ENCODE measurements around the gene COL11A2.
A peak's percentile ranks its signal among the peaks of the same experiment; 100 is the strongest.

Gene COL11A2

DNA sequence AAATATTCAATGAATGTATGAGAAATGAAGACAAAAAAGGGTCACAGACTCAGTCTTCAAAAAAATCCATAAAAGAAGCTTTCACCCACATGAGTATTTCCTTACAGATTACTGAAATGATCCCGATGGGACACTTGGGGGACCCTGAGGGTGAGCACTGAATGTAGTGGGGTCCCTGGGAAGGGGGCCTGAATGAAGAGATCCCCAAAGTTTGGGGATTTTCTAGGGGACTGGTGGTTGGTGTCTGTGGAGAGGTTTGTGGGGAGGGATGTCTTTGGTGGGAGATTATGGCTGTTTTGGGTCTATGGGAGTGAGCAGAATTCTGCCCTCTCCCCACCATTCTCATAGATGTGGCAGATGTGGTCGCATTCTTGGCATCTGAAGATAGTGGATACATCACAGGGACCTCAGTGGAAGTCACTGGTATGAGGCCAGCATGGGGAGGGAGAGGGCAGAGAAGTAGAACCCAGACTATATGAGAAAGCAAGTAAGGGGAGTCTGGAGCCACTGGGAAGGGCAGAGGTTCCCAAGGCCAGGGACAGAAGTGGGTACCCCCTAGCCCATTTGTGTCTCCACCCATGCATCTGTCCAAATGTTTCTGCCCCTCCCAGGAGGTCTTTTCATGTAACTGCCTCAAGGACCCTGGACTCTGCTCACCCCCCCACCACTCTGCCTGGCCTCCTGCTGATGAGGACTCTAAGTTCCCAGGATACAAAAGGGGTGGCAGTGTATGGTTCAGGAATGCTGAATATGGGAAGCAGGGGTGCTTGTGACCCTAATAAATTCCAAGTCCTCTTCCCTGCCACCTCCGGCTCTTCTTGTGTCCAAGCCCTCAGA lies 14.0 kb upstream of the COL11A2 start:
- DNase-seq: no peak

DNA sequence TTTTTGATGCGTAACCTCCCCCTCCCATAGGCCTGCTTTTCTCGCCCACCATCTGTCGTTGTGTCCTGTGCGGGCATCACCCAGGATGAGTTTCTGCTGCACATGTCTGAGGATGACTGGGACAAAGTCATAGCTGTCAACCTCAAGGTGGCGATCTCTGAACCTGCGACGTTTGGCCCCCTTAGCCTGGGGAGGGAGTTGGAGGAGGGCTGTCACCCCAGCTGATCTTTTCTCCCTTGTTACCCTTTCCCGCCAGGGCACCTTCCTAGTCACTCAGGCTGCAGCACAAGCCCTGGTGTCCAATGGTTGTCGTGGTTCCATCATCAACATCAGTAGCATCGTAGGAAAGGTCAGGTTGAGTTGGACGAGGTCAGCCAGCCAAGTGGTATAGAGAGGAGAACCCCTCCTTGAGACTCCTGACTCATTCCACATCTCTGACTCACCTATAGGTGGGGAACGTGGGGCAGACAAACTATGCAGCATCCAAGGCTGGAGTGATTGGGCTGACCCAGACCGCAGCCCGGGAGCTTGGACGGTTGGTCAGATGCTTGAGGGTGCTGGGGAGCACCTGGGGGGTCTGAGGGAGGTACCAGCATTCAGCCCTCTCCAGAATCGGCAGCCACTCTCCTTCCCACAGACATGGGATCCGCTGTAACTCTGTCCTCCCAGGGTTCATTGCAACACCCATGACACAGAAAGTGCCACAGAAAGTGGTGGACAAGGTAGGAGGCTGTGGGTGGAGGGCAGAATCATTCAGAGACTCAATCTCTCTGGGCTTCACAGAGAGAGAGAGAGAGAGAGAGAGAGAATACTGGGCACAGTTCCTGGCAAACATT lies 13.1 kb upstream of the COL11A2 start:
- DNase-seq: no peak

DNA sequence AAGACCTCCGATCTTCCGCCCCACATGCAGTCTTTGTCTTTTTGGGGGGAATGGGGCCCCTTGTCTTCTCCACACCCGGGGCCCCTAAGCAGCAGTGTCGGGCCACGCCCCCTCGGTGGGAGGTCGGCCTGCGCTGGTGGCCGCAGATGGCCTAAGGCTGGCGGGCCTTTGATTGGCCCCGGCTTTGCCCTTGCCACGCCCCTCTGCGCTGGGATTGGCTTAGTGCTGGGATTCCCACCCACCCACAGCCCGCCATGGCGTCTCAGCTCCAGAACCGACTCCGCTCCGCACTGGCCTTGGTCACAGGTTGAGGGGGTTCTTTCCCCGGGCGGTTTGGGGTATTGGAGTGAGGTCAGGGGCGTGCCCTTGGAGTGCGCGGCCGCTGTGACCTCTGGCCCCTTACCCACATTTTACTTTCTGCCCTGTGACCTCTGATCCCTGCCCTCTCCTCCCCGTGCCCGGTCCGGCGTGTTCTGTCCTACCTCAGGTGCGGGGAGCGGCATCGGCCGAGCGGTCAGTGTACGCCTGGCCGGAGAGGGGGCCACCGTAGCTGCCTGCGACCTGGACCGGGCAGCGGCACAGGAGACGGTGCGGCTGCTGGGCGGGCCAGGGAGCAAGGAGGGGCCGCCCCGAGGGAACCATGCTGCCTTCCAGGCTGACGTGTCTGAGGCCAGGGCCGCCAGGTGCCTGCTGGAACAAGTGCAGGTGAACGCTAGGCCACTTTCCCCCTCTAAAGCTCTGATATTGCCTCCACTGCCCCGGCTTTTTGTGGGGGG lies 12.3 kb upstream of the COL11A2 start, which contains the start of gene HSD17B8:
Gene HSD17B8 (plus strand): TSS at position 241 of the 776 bp plus-strand sequence. CDS start 14 bp downstream, at position 255.
- DNase-seq: peak; percentile 87 to 90

DNA sequence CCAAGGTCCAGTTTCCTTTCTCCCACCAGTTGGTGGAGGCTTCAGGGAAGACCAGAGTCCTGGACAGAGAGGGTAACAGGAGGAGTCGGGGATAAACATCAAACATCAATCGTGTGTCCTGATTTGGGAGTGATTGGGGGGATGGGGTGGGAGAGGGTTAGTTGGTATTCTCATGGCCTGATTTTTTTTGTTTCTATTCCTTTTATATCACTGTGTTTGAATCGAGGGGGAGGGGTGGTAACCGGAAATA lies 11.8 kb upstream of the COL11A2 start:
- no peak for DNase-seq

DNA sequence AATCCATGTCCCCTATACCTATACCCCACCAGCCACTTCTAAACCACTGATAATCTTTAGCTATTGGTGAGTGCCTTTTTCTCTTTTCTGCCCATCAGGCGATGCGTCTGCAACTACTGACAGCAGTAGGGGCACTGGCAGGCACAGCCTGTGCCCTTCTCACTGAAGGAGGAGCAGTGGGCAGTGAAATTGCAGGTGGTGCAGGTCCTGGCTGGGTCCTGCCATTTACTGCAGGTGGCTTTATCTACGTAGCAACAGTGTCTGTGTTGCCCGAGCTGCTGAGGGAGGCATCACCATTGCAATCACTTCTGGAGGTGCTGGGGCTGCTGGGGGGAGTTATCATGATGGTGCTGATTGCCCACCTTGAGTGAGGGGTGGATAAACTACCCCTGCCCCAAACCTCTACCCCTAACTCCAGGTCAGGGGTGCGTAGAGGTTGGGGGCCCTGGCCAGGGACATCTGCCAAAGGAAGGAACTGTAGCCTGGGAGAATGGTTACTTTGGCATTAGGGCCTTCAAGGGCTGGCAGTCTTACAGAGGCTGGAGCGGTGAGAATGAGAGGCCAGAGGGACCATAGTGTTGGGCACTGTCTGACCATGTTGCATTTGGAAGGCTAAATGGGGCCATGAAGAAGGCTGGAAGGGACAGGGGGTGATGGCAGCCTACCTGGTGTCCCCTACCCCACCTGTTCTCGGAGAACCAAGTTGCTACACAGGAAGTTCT lies 11.3 kb upstream of the COL11A2 start:
- DNase-seq: no peak

DNA sequence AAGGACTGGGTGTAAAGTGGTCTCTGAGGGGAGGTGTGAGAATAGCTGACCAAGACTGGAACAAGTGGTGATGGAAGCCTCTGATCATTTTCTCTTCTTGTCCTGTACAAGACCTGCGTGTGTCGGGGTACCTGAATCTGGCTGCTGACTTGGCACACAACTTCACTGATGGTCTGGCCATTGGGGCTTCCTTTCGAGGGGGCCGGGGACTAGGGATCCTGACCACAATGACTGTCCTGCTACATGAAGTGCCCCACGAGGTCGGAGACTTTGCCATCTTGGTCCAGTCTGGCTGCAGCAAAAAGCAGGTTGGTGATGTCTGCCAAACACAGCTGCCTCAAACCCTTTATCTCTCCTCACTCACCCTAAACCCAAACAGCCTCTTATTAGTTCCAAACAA lies 10.5 kb upstream of the COL11A2 start:
- DNase-seq: no peak

- no peak for DNase-seq
Measured at GRCh38 chr6:33201935-33202334, 9.7 kb upstream of the COL11A2 start.

- no peak for DNase-seq
Measured at GRCh38 chr6:33201147-33201545, 8.9 kb upstream of the COL11A2 start.

- peak; percentile 97 for DNase-seq
Measured at GRCh38 chr6:33200219-33201146, 8.2 kb upstream of the COL11A2 start, which contains the start of the genes RXRB and SLC39A7. RXRB (minus strand) TSS chr6:33200665; CDS start chr6:33200476, 189 bp downstream. SLC39A7 (plus strand) TSS chr6:33200867; CDS start chr6:33201246, 379 bp downstream.

- no peak for DNase-seq
Measured at GRCh38 chr6:33199687-33200218, 7.5 kb upstream of the COL11A2 start.

- DNase-seq: no peak
Measured at GRCh38 chr6:33198853-33199436, 6.7 kb upstream of the COL11A2 start.

DNA sequence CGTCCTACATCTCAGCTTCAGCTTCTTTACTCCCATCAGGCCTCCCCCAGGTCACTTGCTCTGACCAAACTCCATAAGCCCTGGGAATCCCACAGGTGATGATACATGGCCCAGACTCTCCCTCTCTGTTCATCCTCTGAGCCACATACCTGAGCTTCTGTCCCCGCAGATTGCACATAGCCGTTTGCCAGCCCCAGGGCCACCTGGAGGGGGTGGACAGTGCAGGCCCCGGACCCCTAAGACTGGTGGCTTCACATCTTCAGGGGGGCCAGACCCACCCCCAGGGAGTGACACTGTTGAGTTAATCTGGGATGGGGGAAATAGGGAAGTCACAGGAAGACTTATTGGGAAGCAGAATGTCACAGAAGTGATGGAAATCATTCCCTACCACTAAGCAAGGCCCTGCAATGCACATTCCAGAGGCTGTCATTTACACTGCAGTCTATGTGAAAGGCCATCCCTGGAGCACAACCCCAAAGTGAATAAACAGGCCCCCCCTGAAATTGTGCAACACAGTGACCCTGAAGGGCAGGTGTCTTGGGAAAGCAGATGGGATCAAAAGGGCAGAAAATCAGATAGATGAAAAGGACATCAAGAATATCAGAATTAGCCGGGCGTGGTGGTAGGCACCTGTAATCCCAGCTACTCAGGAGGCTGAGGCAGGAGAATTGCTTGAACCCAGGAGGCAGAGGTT lies 6.0 kb upstream of the COL11A2 start:
- DNase-seq: no peak

DNA sequence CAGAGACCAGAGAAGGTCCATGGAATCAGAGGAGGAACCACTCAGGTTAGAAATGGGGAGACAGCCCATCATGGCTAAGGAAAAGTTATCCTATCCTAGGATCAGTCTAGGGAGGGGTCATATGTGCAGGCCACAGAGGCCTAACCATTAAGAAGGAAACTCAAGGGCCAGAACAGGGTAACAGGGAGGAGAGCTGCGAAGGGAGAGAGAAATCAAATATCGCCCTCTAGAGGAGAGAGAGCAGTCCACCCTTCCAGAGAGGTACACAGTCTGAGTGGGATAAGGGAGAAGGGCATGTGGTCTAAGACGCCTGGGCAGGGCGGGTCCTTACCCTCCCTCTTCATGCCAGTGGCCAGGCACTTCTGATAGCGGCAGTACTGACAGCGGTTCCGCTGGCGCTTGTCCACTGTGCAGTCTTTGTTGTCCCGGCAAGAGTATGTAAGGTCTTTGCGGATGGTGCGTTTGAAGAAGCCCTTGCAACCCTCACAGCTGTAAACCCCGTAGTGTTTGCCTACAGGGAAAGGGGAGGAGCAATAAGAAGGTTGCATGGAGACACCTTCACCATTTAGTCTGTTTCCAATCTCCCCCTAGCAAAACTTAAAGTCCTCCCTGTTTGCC lies 5.3 kb upstream of the COL11A2 start:
- peak; percentile 24 to 77 for DNase-seq

DNA sequence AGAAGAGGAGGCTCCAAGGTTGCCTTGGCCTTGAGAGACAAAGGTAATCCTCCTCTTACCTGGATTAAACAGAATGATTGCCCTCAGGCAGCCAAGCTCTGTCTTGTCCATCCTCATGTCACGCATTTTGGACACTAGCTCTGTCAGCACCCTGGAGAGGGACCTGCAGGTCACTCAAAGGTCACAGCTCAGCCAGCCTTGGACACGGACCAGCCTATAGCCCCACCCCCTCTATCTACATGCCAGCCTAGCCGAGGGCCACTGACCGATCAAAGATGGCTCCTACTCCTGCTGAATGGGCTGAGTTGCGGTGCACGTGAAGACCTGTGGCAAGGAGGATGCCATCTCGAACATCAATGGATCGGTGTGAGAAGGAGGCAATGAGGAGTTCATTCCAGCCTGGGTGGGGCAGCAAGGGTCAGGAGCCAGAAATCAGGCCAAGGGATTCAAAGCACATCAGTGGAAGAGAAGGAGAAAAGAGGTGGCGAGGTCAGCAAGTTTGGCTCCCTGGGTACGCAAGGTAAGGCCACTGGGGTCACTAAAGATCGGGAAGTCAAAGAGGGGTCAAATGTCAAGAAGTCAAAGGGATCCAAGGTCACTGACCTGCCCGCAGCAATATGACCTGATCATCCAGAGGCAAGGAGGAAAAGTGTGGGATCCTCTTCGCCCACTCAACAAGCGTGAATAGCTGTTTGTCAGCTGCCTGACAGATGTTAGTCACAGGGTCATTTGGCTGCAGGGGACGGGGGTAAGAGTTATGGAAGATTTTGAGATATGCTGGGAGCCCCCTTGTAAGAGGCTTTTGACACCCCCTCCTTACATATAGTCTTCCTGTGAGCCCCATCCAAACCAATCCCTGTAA lies 3.3 kb upstream of the COL11A2 start:
- DNase-seq: no peak

DNA sequence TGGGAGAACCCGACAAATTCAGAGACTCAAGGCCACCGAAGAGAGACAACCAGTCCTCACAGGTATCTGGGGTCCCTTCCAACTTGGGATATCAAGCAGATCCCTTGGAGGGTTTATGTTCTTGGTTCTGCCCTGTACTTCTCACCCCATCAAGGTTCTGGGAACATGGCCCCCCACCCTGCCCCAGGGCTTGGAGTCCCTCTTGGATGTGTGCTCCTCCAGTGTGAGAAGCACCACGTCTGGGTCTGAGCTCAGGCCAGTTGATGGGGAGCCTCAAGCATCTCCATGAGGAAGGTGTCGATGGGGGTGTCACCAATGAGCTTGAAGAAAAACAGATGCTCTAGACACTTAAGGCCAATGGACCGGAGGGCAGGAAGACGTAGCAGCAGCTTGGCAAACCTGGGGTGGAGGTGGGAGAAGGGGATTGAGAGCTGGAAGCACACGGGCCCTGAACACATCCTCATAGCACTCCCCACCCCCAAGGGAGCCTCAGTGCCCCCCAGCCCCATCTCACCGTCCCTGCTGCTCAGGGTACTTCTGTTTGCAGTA lies 2.2 kb upstream of the COL11A2 start:
- DNase-seq: no peak

- DNase-seq: no peak
Measured at GRCh38 chr6:33193619-33194018, 1.4 kb upstream of the COL11A2 start.

GRCh38 chr6:33192671-33193602 lies 670 bp upstream of the COL11A2 start:
- peak; percentile 59 to 83 for DNase-seq
